ENCODE measurements around the gene SPSB1. TPM values are rescaled to one million over a fixed set of nuclear protein-coding genes. Genes with fewer than 3 reads are reported as not detected.

SPSB1 gene
- total RNA-seq, 4 donors from 2014 or later = 30.5 to 65.0 (median 36.2) TPM

GRCh38 chr1:9278585-9279153, 14.0 kb upstream of the SPSB1 start:
- WGBS, 2 donors = 47 to 63% methylated on average over 10 of the region's 10 CpGs
- intact Hi-C loops (cut with DNase I) = no loop called here
- no peaks in the 10 kb centered on the region for H3K9me3 ChIP-seq
- peak in 1 of 2 donors; percentile 42 for DNase-seq
- H3K4me1 ChIP-seq = peaks cover 8 to 37% of the 10 kb centered on the region in 2 donors
- peak overlapping the region in 1 of 3 donors; percentile 28 for H3K27ac ChIP-seq
- no peaks in the 10 kb centered on the region for H3K36me3 ChIP-seq
- no peak overlapping the region for H3K4me3 ChIP-seq (replicated peaks in 1 of 3)
- no peaks in the 10 kb centered on the region for H3K27me3 ChIP-seq
- TF ChIP-seq POLR2A (IDR thresholded peaks at IDR 0.05) = no peak

GRCh38 chr1:9279172-9279840, 13.4 kb upstream of the SPSB1 start:
- H3K4me1 ChIP-seq = peaks cover 8 to 37% of the 10 kb centered on the region in 2 donors
- H3K27me3 ChIP-seq = no peaks in the 10 kb centered on the region
- no peaks in the 10 kb centered on the region for H3K9me3 ChIP-seq
- no peak for TF ChIP-seq POLR2A (IDR thresholded peaks at IDR 0.05)
- TF ChIP-seq CTCF (IDR thresholded peaks at IDR 0.05) = no peak
- no peaks in the 10 kb centered on the region for H3K36me3 ChIP-seq
- no peak for DNase-seq
- no peak overlapping the region for H3K27ac ChIP-seq
- intact Hi-C loops (cut with DNase I) = no loop called here
- no peak overlapping the region for H3K4me3 ChIP-seq (replicated peaks in 1 of 3)
- 81% methylated on average over 22 to 23 of the region's 23 CpGs for WGBS, 2 donors

GRCh38 chr1:9280015-9280860, 12.5 kb upstream of the SPSB1 start:
- Histone ChIP-seq H3K36me3 (no peaks in the 10 kb centered on the region), H3K4me3 (replicated peaks in 1 of 3) (no peak overlapping the region), H3K27ac (no peak overlapping the region), H3K9me3 (no peaks in the 10 kb centered on the region), H3K27me3 (no peaks in the 10 kb centered on the region), H3K4me1 (peaks cover 8 to 37% of the 10 kb centered on the region in 2 donors)
- WGBS, 2 donors = 49 to 57% methylated on average over 16 to 19 of the region's 36 CpGs
- intact Hi-C loops (cut with DNase I) = loop anchor here (10.0 kb wide), 1 partner anchor 295 kb away; no protein-coding TSS in a partner anchor
- peak; percentile 40 to 42 for DNase-seq
- TF ChIP-seq POLR2A (IDR thresholded peaks at IDR 0.05) (no peak), CTCF (IDR thresholded peaks at IDR 0.05) (no peak)

GRCh38 chr1:9281071-9281827, 11.4 kb upstream of the SPSB1 start:
- WGBS, 2 donors = 87 to 88% methylated on average over 19 of the region's 19 CpGs
- no peak for DNase-seq
- TF ChIP-seq POLR2A (IDR thresholded peaks at IDR 0.05) = no peak
- TF ChIP-seq CTCF (IDR thresholded peaks at IDR 0.05) = no peak

More at GRCh38 chr1:9281071-9281827, 11.4 kb upstream of the SPSB1 start:
- no peaks in the 10 kb centered on the region for H3K36me3 ChIP-seq
- H3K9me3 ChIP-seq = no peaks in the 10 kb centered on the region
- no peaks in the 10 kb centered on the region for H3K27me3 ChIP-seq
- intact Hi-C loops (cut with DNase I) = loop anchor here (10.0 kb wide), 1 partner anchor 294 kb away; no protein-coding TSS in a partner anchor
- no peak overlapping the region for H3K4me3 ChIP-seq (replicated peaks in 1 of 3)
- peak overlapping the region in 1 of 3 donors; percentile 23 for H3K27ac ChIP-seq
- H3K4me1 ChIP-seq = peaks cover 8 to 37% of the 10 kb centered on the region in 2 donors

Measured in thyroid gland (tissue), 4 donors.